ENCODE data around the gene ADAMTS4. TPM values are rescaled to one million over a fixed set of nuclear protein-coding genes. Genes with fewer than 3 reads are reported as not detected.

ADAMTS4 gene
- total and polyA plus RNA-seq, 9 of the 15 experiments (the other 6 are each of a cell fraction or from before 2014, with no cell fraction given): 0.07 to 3.7 (median 0.41) TPM

- TF ChIP-seq RBM15 (IDR thresholded peaks at IDR 0.05; ENCODE audit: insufficient read depth, low read length) (no peak), ZNF124 (CRISPR knock-in tag; IDR thresholded peaks at IDR 0.05) (no peak), ZNF644 (tag; IDR thresholded peaks at IDR 0.05; ENCODE audit: low read depth) (peak; percentile 83), MITF (IDR thresholded peaks at IDR 0.05) (no peak), PKNOX1 (IDR thresholded peaks at IDR 0.05) (peak; percentile 100), KLF1 (tag; IDR thresholded peaks at IDR 0.05) (peak; percentile 62; the same call in 1 of the 2 replicates), HMGXB4 (CRISPR knock-in tag; IDR thresholded peaks at IDR 0.05) (no peak; the same call in 1 of the 2 replicates), TSC22D4 (tag; IDR thresholded peaks at IDR 0.05) (no peak), ELF2 (CRISPR knock-in tag; IDR thresholded peaks at IDR 0.05) (no peak), ZNF398 (CRISPR knock-in tag; IDR thresholded peaks at IDR 0.05) (no peak), LCOR (CRISPR knock-in tag; IDR thresholded peaks at IDR 0.05) (no peak), ZNF696 (CRISPR knock-in tag; conservative IDR thresholded peaks at IDR 0.05) (no peak), ZNF76 (CRISPR knock-in tag; IDR thresholded peaks at IDR 0.05; ENCODE audit: borderline replicate concordance) (no peak), SREBF1 (IDR thresholded peaks at IDR 0.05; ENCODE audit: borderline replicate concordance, low read depth, low read length) (no peak), ZNF212 (CRISPR knock-in tag; IDR thresholded peaks at IDR 0.05) (no peak), BRD9 (IDR thresholded peaks at IDR 0.05; ENCODE audit: low read depth, partially characterized antibody) (peak; percentile 30), ZNF586 (CRISPR knock-in tag; conservative IDR thresholded peaks at IDR 0.05) (no peak), MAX (CRISPR knock-in tag; IDR thresholded peaks at IDR 0.05) (peak; percentile 15; the same call in 1 of the 2 replicates), TARDBP (IDR thresholded peaks at IDR 0.05) (no peak), RNF219 (CRISPR knock-in tag; IDR thresholded peaks at IDR 0.05) (no peak)
These were observed 26.9 kb upstream of the ADAMTS4 start, which contains the start of gene TOMM40L (continued) for GRCh38 chr1:161225534-161226319.
